Measurements from ENCODE around the gene IL16.

GRCh38 chr15:81268340-81268739 is 71.7 kb downstream of the IL16 start:
- TF ChIP-seq CTCF (IDR thresholded peaks at IDR 0.05 in 2 of 3, conservative IDR thresholded peaks at IDR 0.05 in 1 of 3; ENCODE audit: borderline replicate concordance in 1 of 3, insufficient read depth in 1 of 3, low read depth in 2 of 3, low read length in 2 of 3) (no peak), CEBPB (IDR thresholded peaks at IDR 0.05; ENCODE audit: low read depth) (no peak), POLR2A (IDR thresholded peaks at IDR 0.05; ENCODE audit: borderline replicate concordance, extremely low read depth, insufficient read depth, insufficient read length) (no peak), ZBTB33 (IDR thresholded peaks at IDR 0.05; ENCODE audit: extremely low read depth, insufficient replicate concordance, low read length) (no peak), MAX (IDR thresholded peaks at IDR 0.05) (no peak), CBX3 (IDR thresholded peaks at IDR 0.05; ENCODE audit: low read depth) (no peak), YY1 (IDR thresholded peaks at IDR 0.05; ENCODE audit: extremely low read depth, insufficient replicate concordance, low read depth, low read length) (no peak), EZH2phosphoT487 (IDR thresholded peaks at IDR 0.05; ENCODE audit: borderline replicate concordance) (no peak), REST (IDR thresholded peaks at IDR 0.05; ENCODE audit: low read depth) (no peak), ZNF274 (IDR thresholded peaks at IDR 0.05; ENCODE audit: low read depth, low read length) (no peak), POLR2AphosphoS5 (IDR thresholded peaks at IDR 0.05; ENCODE audit: low read depth, low read length) (no peak), ATF3 (IDR thresholded peaks at IDR 0.05) (no peak), JUND (IDR thresholded peaks at IDR 0.05) (no peak)

All from HCT116 (cell line).